Right atrium auricular region (tissue), 2 donors: Measurements from ENCODE around the gene NECAB2. TPM values are rescaled to one million over a fixed set of nuclear protein-coding genes. Genes with fewer than 3 reads are reported as not detected.

ENCODE experiments used
- DNase-seq: peaks from one replicate; pipeline ENCODE4 v3.0.0-alpha.2; 2019; ENCODE audit warnings: low spot score
- H3K27ac ChIP-seq, 2 donors: fragments of 200-600 bp; sonication (generic); 1 replicate in 1 of 2; 2 replicates in 1 of 2; pipeline ENCODE4 v1.5.1; 2016 to 2019
- H3K27me3 ChIP-seq, 2 donors: fragments of 200-600 bp; sonication (generic); one replicate each; pipeline versions ENCODE4 v1.5.1 to v1.6.0; 2017 to 2019
- H3K36me3 ChIP-seq: fragments of 200-600 bp; sonication (generic); one replicate; pipeline ENCODE4 v1.5.1; 2016
- H3K4me1 ChIP-seq, 2 donors: fragments of 200-600 bp; sonication (generic); one replicate each; pipeline versions ENCODE4 v1.5.1 to v1.6.0; 2017 to 2019
- H3K4me3 ChIP-seq, 2 donors: fragments of 200-600 bp; sonication (generic); 1 replicate in 1 of 2; 2 replicates in 1 of 2; pipeline ENCODE4 v1.5.1; 2017 to 2019; ENCODE audit warnings: mild to moderate bottlenecking in 1 of 2, moderate library complexity in 1 of 2
- H3K9me3 ChIP-seq, 2 donors: fragments of 200-600 bp; sonication (generic); one replicate each; pipeline ENCODE4 v1.5.1; 2019
- total RNA-seq, 2 donors: library from RNA; depleted of rRNA; stranded (reverse); fragments of >200 nt; gene quantifications; one replicate each; pipeline ENCODE4 v1.1.0, GENCODE V29; 2016
- TF ChIP-seq, protein P1 (sequence below), 2 donors: fragments of 200-600 bp; sonication (generic); IDR thresholded peaks; one replicate each; pipeline ENCODE4 v1.5.1; 2019; ENCODE audit warnings: antibody characterized with exemption in 2 of 2

The NECAB2 gene
- total RNA-seq, 2 donors from 2014 or later, result 0.71 TPM; not detected in 1

DNA sequence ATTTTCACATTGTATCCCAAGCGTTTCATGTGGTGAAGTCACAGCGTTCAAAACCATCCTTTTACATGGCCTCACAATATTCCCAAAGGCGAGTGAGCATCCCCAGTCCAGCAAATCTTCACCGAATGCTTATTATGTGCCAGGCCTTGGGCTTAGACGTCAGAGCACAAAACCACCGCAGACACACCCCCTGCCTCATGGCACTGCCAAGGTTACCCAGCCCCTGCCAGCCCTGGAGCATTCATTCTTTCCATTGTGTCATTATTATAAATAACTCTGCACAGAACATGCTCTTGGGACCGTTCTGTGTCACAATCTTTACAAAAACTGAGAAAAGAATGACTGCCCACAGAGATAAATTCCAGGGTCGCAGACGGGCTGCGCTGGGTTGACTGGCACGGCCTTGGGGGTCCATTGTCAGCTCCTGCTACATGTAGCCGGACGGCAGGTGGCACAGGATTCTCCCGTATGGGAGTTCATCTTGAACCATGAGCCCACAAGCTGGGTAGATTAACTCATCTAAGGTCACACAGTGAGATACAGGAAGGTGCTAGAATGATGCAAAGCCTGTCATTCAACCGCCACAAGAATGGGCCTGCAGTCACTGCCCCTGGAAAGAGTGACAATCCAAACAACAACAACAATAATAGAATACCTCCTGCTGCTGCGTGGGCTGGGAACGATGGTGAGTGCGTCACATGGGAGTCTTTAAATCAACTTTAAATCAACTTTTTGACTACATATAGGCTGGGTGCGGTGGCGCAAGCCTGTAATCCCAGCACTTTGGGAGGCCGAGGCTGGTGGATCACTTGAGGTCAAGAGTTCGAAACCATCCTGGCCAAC lies 4.5 kb upstream of the NECAB2 start:
- no peak overlapping the region for H3K27ac ChIP-seq
- TF ChIP-seq, protein P1, sequence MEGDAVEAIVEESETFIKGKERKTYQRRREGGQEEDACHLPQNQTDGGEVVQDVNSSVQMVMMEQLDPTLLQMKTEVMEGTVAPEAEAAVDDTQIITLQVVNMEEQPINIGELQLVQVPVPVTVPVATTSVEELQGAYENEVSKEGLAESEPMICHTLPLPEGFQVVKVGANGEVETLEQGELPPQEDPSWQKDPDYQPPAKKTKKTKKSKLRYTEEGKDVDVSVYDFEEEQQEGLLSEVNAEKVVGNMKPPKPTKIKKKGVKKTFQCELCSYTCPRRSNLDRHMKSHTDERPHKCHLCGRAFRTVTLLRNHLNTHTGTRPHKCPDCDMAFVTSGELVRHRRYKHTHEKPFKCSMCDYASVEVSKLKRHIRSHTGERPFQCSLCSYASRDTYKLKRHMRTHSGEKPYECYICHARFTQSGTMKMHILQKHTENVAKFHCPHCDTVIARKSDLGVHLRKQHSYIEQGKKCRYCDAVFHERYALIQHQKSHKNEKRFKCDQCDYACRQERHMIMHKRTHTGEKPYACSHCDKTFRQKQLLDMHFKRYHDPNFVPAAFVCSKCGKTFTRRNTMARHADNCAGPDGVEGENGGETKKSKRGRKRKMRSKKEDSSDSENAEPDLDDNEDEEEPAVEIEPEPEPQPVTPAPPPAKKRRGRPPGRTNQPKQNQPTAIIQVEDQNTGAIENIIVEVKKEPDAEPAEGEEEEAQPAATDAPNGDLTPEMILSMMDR (IDR thresholded peaks at IDR 0.05), result no peak
- H3K4me3 ChIP-seq, result no peak overlapping the region
- H3K4me1 ChIP-seq, result no peaks in the 10 kb centered on the region
- no peak for DNase-seq
- no peaks in the 10 kb centered on the region for H3K27me3 ChIP-seq
- no peaks in the 10 kb centered on the region for H3K9me3 ChIP-seq
- peaks cover 37% of the 10 kb centered on the region for H3K36me3 ChIP-seq

DNA sequence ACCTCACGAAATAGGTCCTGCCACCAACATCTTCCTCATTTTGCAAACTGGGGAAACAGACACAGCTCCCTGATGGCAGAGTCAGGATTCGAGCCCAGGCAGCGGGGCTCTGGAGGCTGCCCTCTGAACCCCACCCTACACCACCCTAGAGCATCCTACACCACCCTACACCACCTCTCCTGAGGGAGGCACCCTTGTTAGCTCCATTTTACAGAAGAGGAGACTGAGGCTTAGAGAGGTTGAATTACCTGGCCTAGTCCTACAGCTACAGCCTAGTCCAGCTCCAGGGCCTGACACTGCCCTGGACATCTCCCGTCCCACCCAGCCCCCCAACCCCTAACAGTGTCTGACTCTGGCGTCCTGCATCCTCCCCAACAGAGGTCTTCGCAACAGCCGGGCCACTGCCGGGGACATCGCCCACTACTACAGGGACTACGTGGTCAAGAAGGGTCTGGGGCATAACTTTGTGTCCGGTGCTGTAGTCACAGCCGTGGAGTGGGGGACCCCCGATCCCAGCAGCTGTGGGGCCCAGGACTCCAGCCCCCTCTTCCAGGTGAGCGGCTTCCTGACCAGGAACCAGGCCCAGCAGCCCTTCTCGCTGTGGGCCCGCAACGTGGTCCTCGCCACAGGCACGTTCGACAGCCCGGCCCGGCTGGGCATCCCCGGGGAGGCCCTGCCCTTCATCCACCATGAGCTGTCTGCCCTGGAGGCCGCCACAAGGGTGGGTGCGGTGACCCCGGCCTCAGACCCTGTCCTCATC lies 3.2 kb upstream of the NECAB2 start:
- Histone ChIP-seq H3K4me1 (no peaks in the 10 kb centered on the region), H3K4me3 (no peak overlapping the region), H3K9me3 (no peaks in the 10 kb centered on the region), H3K27me3 (no peaks in the 10 kb centered on the region), H3K36me3 (peaks cover 27% of the 10 kb centered on the region), H3K27ac (no peak overlapping the region)
- TF ChIP-seq, protein P1 (IDR thresholded peaks at IDR 0.05), result no peak
- DNase-seq, result no peak

DNA sequence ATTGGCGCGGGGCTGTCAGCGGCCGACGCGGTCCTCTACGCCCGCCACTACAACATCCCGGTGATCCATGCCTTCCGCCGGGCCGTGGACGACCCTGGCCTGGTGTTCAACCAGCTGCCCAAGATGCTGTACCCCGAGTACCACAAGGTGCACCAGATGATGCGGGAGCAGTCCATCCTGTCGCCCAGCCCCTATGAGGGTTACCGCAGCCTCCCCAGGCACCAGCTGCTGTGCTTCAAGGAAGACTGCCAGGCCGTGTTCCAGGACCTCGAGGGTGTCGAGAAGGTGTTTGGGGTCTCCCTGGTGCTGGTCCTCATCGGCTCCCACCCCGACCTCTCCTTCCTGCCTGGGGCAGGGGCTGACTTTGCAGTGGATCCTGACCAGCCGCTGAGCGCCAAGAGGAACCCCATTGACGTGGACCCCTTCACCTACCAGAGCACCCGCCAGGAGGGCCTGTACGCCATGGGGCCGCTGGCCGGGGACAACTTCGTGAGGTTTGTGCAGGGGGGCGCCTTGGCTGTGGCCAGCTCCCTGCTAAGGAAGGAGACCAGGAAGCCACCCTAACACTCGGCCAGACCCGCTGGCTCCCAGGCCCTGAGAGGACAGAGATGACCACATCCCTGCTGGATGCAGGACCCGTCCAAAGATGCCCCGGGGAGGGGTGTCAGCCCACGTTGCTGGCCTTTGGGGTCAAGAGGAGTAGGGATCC lies 2.4 kb upstream of the NECAB2 start:
- no peak for DNase-seq
- TF ChIP-seq, protein P1 (IDR thresholded peaks at IDR 0.05), result no peak
- Histone ChIP-seq H3K4me3 (no peak overlapping the region), H3K36me3 (peaks cover 20% of the 10 kb centered on the region), H3K27ac (no peak overlapping the region), H3K4me1 (no peaks in the 10 kb centered on the region), H3K27me3 (no peaks in the 10 kb centered on the region), H3K9me3 (no peaks in the 10 kb centered on the region)

DNA sequence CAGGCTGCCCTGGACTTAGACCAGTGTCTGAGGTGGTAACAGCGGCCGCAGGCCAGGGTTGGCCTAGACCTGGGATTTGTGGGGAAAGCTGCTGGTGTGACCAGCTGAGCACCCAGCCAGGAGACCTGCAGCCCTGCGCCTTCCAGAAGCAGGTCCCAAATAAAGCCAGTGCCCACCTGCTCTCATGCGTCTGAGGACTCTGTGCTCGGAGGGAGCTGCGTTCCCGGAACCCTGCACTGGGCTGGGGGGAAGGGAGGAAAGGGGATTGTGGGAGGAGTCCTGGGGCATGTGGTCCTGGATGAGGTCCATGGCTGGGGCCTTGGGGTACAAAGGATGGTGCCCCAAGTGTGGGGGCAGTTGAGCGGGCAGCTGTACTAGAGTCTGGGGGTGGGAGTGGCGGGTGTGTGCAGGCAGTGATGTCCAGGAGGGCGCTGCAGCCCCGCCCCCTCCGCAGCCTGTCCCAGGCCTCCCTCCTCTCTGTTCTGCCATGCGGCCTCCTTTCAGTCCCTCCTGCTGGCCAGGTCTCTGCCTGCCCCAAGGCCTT lies 1.8 kb upstream of the NECAB2 start:
- H3K4me3 ChIP-seq, result no peak overlapping the region
- H3K27me3 ChIP-seq, result no peaks in the 10 kb centered on the region
- no peak for DNase-seq
- no peak overlapping the region for H3K27ac ChIP-seq
- H3K9me3 ChIP-seq, result no peaks in the 10 kb centered on the region
- no peaks in the 10 kb centered on the region for H3K4me1 ChIP-seq
- TF ChIP-seq, protein P1 (IDR thresholded peaks at IDR 0.05), result no peak
- H3K36me3 ChIP-seq, result peaks cover 16% of the 10 kb centered on the region

DNA sequence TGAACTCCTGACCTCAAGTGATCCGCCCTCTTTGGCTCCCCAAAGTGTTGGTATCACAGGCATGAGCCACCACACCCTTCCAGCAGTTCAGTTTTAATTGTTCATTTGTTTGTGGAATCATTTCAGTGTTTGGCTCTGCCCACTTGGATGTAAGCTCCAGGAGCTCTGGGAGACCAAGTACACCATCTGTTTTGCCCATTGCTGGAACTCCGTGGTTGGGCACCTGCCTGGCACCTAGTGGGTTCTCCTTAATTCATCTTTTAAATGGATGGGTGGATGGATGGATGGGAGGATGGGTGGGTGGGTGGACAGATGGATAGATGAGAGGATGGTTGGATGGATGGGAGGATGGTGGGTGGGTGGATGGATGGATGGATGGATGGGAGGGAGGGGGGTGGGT lies 953 bp upstream of the NECAB2 start:
- H3K4me3 ChIP-seq, result no peak overlapping the region
- TF ChIP-seq, protein P1 (IDR thresholded peaks at IDR 0.05), result no peak
- no peaks in the 10 kb centered on the region for H3K9me3 ChIP-seq
- peaks cover 10% of the 10 kb centered on the region for H3K36me3 ChIP-seq
- DNase-seq, result no peak
- no peaks in the 10 kb centered on the region for H3K27me3 ChIP-seq
- H3K4me1 ChIP-seq, result no peaks in the 10 kb centered on the region
- no peak overlapping the region for H3K27ac ChIP-seq
